ENCODE data around the gene WDR43.
A peak's percentile ranks its signal among the peaks of the same experiment; 100 is the strongest.

Gene WDR43

GRCh38 chr2:28956415-28956826, 62.0 kb downstream of the WDR43 start:
- peak in 2 of 3 donors; percentile 43 to 50 for DNase-seq

GRCh38 chr2:28956890-28957289, 62.4 kb downstream of the WDR43 start:
- no peaks in the 10 kb centered on the region for H3K9me3 ChIP-seq (ENCODE audit: control insufficient read depth, low read length)
- DNase-seq, result no peak
- no peak overlapping the region for H3K27ac ChIP-seq (ENCODE audit: insufficient read depth, low read length, poor library complexity, severe bottlenecking)
- H3K4me3 ChIP-seq (ENCODE audit: insufficient read depth, low read depth, low read length, poor library complexity, severe bottlenecking), result no peak overlapping the region
- H3K27me3 ChIP-seq (replicated peaks; ENCODE audit: control insufficient read depth, insufficient read depth, low read length, poor library complexity, severe bottlenecking), result no peaks in the 10 kb centered on the region
- no peaks in the 10 kb centered on the region for H3K36me3 ChIP-seq (ENCODE audit: control insufficient read depth, insufficient read depth, low read length)
- peaks cover 4% of the 10 kb centered on the region for H3K4me1 ChIP-seq (ENCODE audit: control insufficient read depth, insufficient read depth, low read length, poor library complexity, severe bottlenecking)

More at GRCh38 chr2:28956415-28956826, 62.0 kb downstream of the WDR43 start:
- no peak overlapping the region for H3K27ac ChIP-seq (ENCODE audit: insufficient read depth, low read length, poor library complexity, severe bottlenecking)
- peaks cover 4% of the 10 kb centered on the region for H3K4me1 ChIP-seq (ENCODE audit: control insufficient read depth, insufficient read depth, low read length, poor library complexity, severe bottlenecking)
- no peaks in the 10 kb centered on the region for H3K9me3 ChIP-seq (ENCODE audit: control insufficient read depth, low read length)
- no peaks in the 10 kb centered on the region for H3K27me3 ChIP-seq (replicated peaks; ENCODE audit: control insufficient read depth, insufficient read depth, low read length, poor library complexity, severe bottlenecking)
- no peaks in the 10 kb centered on the region for H3K36me3 ChIP-seq (ENCODE audit: control insufficient read depth, insufficient read depth, low read length)
- peak overlapping the region; percentile 1 for H3K4me3 ChIP-seq (ENCODE audit: insufficient read depth, low read depth, low read length, poor library complexity, severe bottlenecking)

- H3K27me3 ChIP-seq (replicated peaks; ENCODE audit: control insufficient read depth, insufficient read depth, low read length, poor library complexity, severe bottlenecking), result no peaks in the 10 kb centered on the region
- no peaks in the 10 kb centered on the region for H3K36me3 ChIP-seq (ENCODE audit: control insufficient read depth, insufficient read depth, low read length)
- peaks cover 4% of the 10 kb centered on the region for H3K4me1 ChIP-seq (ENCODE audit: control insufficient read depth, insufficient read depth, low read length, poor library complexity, severe bottlenecking)
- no peaks in the 10 kb centered on the region for H3K9me3 ChIP-seq (ENCODE audit: control insufficient read depth, low read length)
- no peak overlapping the region for H3K4me3 ChIP-seq (ENCODE audit: insufficient read depth, low read depth, low read length, poor library complexity, severe bottlenecking)
- no peak overlapping the region for H3K27ac ChIP-seq (ENCODE audit: insufficient read depth, low read length, poor library complexity, severe bottlenecking)
- DNase-seq, result peak in 1 of 3 donors; percentile 9
Measured at GRCh38 chr2:28958689-28959088, 64.2 kb downstream of the WDR43 start.

- no peaks in the 10 kb centered on the region for H3K9me3 ChIP-seq (ENCODE audit: control insufficient read depth, low read length)
- H3K4me3 ChIP-seq (ENCODE audit: insufficient read depth, low read depth, low read length, poor library complexity, severe bottlenecking), result no peak overlapping the region
- H3K4me1 ChIP-seq (ENCODE audit: control insufficient read depth, insufficient read depth, low read length, poor library complexity, severe bottlenecking), result peaks cover 4% of the 10 kb centered on the region
- no peaks in the 10 kb centered on the region for H3K27me3 ChIP-seq (replicated peaks; ENCODE audit: control insufficient read depth, insufficient read depth, low read length, poor library complexity, severe bottlenecking)
- DNase-seq, result no peak
- no peaks in the 10 kb centered on the region for H3K36me3 ChIP-seq (ENCODE audit: control insufficient read depth, insufficient read depth, low read length)
- H3K27ac ChIP-seq (ENCODE audit: insufficient read depth, low read length, poor library complexity, severe bottlenecking), result no peak overlapping the region
Measured at GRCh38 chr2:28960401-28960800, 65.9 kb downstream of the WDR43 start.

- no peak for DNase-seq
- Histone ChIP-seq H3K27ac (ENCODE audit: insufficient read depth, low read length, poor library complexity, severe bottlenecking) (no peak overlapping the region), H3K4me1 (ENCODE audit: control insufficient read depth, insufficient read depth, low read length, poor library complexity, severe bottlenecking) (peaks cover 4% of the 10 kb centered on the region), H3K9me3 (ENCODE audit: control insufficient read depth, low read length) (no peaks in the 10 kb centered on the region), H3K27me3 (replicated peaks; ENCODE audit: control insufficient read depth, insufficient read depth, low read length, poor library complexity, severe bottlenecking) (no peaks in the 10 kb centered on the region), H3K36me3 (ENCODE audit: control insufficient read depth, insufficient read depth, low read length) (no peaks in the 10 kb centered on the region), H3K4me3 (ENCODE audit: insufficient read depth, low read depth, low read length, poor library complexity, severe bottlenecking) (no peak overlapping the region)
Measured at GRCh38 chr2:28962505-28962904, 68.0 kb downstream of the WDR43 start.

- Histone ChIP-seq H3K4me3 (ENCODE audit: insufficient read depth, low read depth, low read length, poor library complexity, severe bottlenecking) (no peak overlapping the region), H3K36me3 (ENCODE audit: control insufficient read depth, insufficient read depth, low read length) (no peaks in the 10 kb centered on the region), H3K27me3 (replicated peaks; ENCODE audit: control insufficient read depth, insufficient read depth, low read length, poor library complexity, severe bottlenecking) (no peaks in the 10 kb centered on the region), H3K27ac (ENCODE audit: insufficient read depth, low read length, poor library complexity, severe bottlenecking) (no peak overlapping the region), H3K4me1 (ENCODE audit: control insufficient read depth, insufficient read depth, low read length, poor library complexity, severe bottlenecking) (peaks cover 5% of the 10 kb centered on the region), H3K9me3 (ENCODE audit: control insufficient read depth, low read length) (no peaks in the 10 kb centered on the region)
- no peak for DNase-seq
Measured at GRCh38 chr2:28970464-28971160, 76.1 kb downstream of the WDR43 start.

GRCh38 chr2:28972778-28973335, 78.4 kb downstream of the WDR43 start:
- Histone ChIP-seq H3K27ac (ENCODE audit: insufficient read depth, low read length, poor library complexity, severe bottlenecking) (no peak overlapping the region), H3K4me3 (ENCODE audit: insufficient read depth, low read depth, low read length, poor library complexity, severe bottlenecking) (no peak overlapping the region), H3K27me3 (replicated peaks; ENCODE audit: control insufficient read depth, insufficient read depth, low read length, poor library complexity, severe bottlenecking) (no peaks in the 10 kb centered on the region), H3K4me1 (ENCODE audit: control insufficient read depth, insufficient read depth, low read length, poor library complexity, severe bottlenecking) (peaks cover 5% of the 10 kb centered on the region), H3K36me3 (ENCODE audit: control insufficient read depth, insufficient read depth, low read length) (no peaks in the 10 kb centered on the region), H3K9me3 (ENCODE audit: control insufficient read depth, low read length) (no peaks in the 10 kb centered on the region)
- DNase-seq, result no peak

GRCh38 chr2:28974252-28974651, 79.8 kb downstream of the WDR43 start:
- Histone ChIP-seq H3K36me3 (ENCODE audit: control insufficient read depth, insufficient read depth, low read length) (no peaks in the 10 kb centered on the region), H3K4me3 (ENCODE audit: insufficient read depth, low read depth, low read length, poor library complexity, severe bottlenecking) (no peak overlapping the region), H3K27me3 (replicated peaks; ENCODE audit: control insufficient read depth, insufficient read depth, low read length, poor library complexity, severe bottlenecking) (no peaks in the 10 kb centered on the region), H3K27ac (ENCODE audit: insufficient read depth, low read length, poor library complexity, severe bottlenecking) (no peak overlapping the region), H3K9me3 (ENCODE audit: control insufficient read depth, low read length) (no peaks in the 10 kb centered on the region), H3K4me1 (ENCODE audit: control insufficient read depth, insufficient read depth, low read length, poor library complexity, severe bottlenecking) (peaks cover 5% of the 10 kb centered on the region)
- DNase-seq, result no peak

- Histone ChIP-seq H3K9me3 (ENCODE audit: control insufficient read depth, low read length) (no peaks in the 10 kb centered on the region), H3K27ac (ENCODE audit: insufficient read depth, low read length, poor library complexity, severe bottlenecking) (no peak overlapping the region), H3K4me1 (ENCODE audit: control insufficient read depth, insufficient read depth, low read length, poor library complexity, severe bottlenecking) (peaks cover 5% of the 10 kb centered on the region)
Measured at GRCh38 chr2:28975671-28976070, 81.2 kb downstream of the WDR43 start.

GRCh38 chr2:28976584-28976983, 82.1 kb downstream of the WDR43 start:
- Histone ChIP-seq H3K4me3 (ENCODE audit: insufficient read depth, low read depth, low read length, poor library complexity, severe bottlenecking) (no peak overlapping the region), H3K27me3 (replicated peaks; ENCODE audit: control insufficient read depth, insufficient read depth, low read length, poor library complexity, severe bottlenecking) (no peaks in the 10 kb centered on the region), H3K4me1 (ENCODE audit: control insufficient read depth, insufficient read depth, low read length, poor library complexity, severe bottlenecking) (peaks cover 5% of the 10 kb centered on the region), H3K36me3 (ENCODE audit: control insufficient read depth, insufficient read depth, low read length) (no peaks in the 10 kb centered on the region), H3K9me3 (ENCODE audit: control insufficient read depth, low read length) (no peaks in the 10 kb centered on the region), H3K27ac (ENCODE audit: insufficient read depth, low read length, poor library complexity, severe bottlenecking) (no peak overlapping the region)
- no peak for DNase-seq

More at GRCh38 chr2:28975671-28976070, 81.2 kb downstream of the WDR43 start:
- no peaks in the 10 kb centered on the region for H3K27me3 ChIP-seq (replicated peaks; ENCODE audit: control insufficient read depth, insufficient read depth, low read length, poor library complexity, severe bottlenecking)
- no peak overlapping the region for H3K4me3 ChIP-seq (ENCODE audit: insufficient read depth, low read depth, low read length, poor library complexity, severe bottlenecking)
- no peak for DNase-seq
- H3K36me3 ChIP-seq (ENCODE audit: control insufficient read depth, insufficient read depth, low read length), result no peaks in the 10 kb centered on the region
